ENCODE results near the gene DCAF8.
"Not testable (repeated sequence)": the region's sequence is repeated elsewhere in the genome, so short reads cannot be mapped to it uniquely, and the experiment has no call there.

The DCAF8 gene

GRCh38 chr1:160261893-160262794 is at the start of gene DCAF8:
Gene DCAF8 (minus strand): TSS chr1:160262549. CDS start chr1:160244008, 18,541 bp downstream.
- DNase-seq (ENCODE audit: low read depth), result peak; percentile 97

- no peak for DNase-seq (ENCODE audit: low read depth)
Observed at GRCh38 chr1:160309571-160309970, 47.2 kb upstream of the DCAF8 start.

GRCh38 chr1:160309185-160309557 is 46.8 kb upstream of the DCAF8 start:
- DNase-seq (ENCODE audit: low read depth), result no peak

GRCh38 chr1:160308451-160309184 is 46.3 kb upstream of the DCAF8 start:
- DNase-seq (ENCODE audit: low read depth), result no peak

GRCh38 chr1:160307118-160307791 is 44.9 kb upstream of the DCAF8 start:
- no peak for DNase-seq (ENCODE audit: low read depth)

- no peak for DNase-seq (ENCODE audit: low read depth)
Observed at GRCh38 chr1:160300173-160300572, 37.8 kb upstream of the DCAF8 start.

GRCh38 chr1:160296036-160296435 is 33.7 kb upstream of the DCAF8 start:
- DNase-seq (ENCODE audit: low read depth), result no peak

GRCh38 chr1:160293020-160293968 is 30.9 kb upstream of the DCAF8 start:
- no peak for DNase-seq (ENCODE audit: low read depth)

GRCh38 chr1:160291248-160292220 is 29.2 kb upstream of the DCAF8 start:
- peak; percentile 47 for DNase-seq (ENCODE audit: low read depth)

GRCh38 chr1:160287769-160288168 is 25.4 kb upstream of the DCAF8 start:
- not testable (repeated sequence) for DNase-seq (ENCODE audit: low read depth)

GRCh38 chr1:160285506-160285905 is 23.2 kb upstream of the DCAF8 start:
- DNase-seq (ENCODE audit: low read depth), result no peak

GRCh38 chr1:160284782-160285344 is 22.5 kb upstream of the DCAF8 start, which contains the start of gene PEX19:
Gene PEX19 (minus strand): TSS chr1:160285133. CDS start chr1:160285124, 9 bp downstream.
- peak; percentile 88 for DNase-seq (ENCODE audit: low read depth)

- DNase-seq (ENCODE audit: low read depth), result no peak
Observed at GRCh38 chr1:160284220-160284781, 22.0 kb upstream of the DCAF8 start.

- no peak for DNase-seq (ENCODE audit: low read depth)
Observed at GRCh38 chr1:160282807-160283206, 20.5 kb upstream of the DCAF8 start.

GRCh38 chr1:160277987-160278386 is 15.6 kb upstream of the DCAF8 start:
- no peak for DNase-seq (ENCODE audit: low read depth)

GRCh38 chr1:160277330-160277729 is 15.0 kb upstream of the DCAF8 start:
- no peak for DNase-seq (ENCODE audit: low read depth)

GRCh38 chr1:160271025-160271424 is 8.7 kb upstream of the DCAF8 start:
- DNase-seq (ENCODE audit: low read depth), result no peak

- no peak for DNase-seq (ENCODE audit: low read depth)
Observed at GRCh38 chr1:160267284-160267991, 5.1 kb upstream of the DCAF8 start.
